ENCODE measurements around the gene GRB7. TPM values are rescaled to one million over a fixed set of nuclear protein-coding genes. Genes with fewer than 3 reads are reported as not detected.
A peak's percentile ranks its signal among the peaks of the same experiment; 100 is the strongest.
"Not testable (repeated sequence)": the region's sequence is repeated elsewhere in the genome, so short reads cannot be mapped to it uniquely, and the experiment has no call there.

GRB7 gene
- total RNA-seq = not detected in 2 replicates
- 0.11 TPM for polyA plus RNA-seq (2012)

- DNase-seq (ENCODE audit: low read depth) = no peak
Observed at GRCh38 chr17:39737760-39738567, at the start of gene GRB7. TSS of gene GRB7 (plus strand) at chr17:39737938. CDS start at chr17:39742302, 4,364 bp downstream.

- DNase-seq (ENCODE audit: low read depth) = no peak
Observed at GRCh38 chr17:39688475-39688835, 49.3 kb upstream of the GRB7 start.

- no peak for DNase-seq (ENCODE audit: low read depth)
Observed at GRCh38 chr17:39688945-39689344, 48.8 kb upstream of the GRB7 start.

GRCh38 chr17:39694593-39694992, 43.1 kb upstream of the GRB7 start:
- no peak for DNase-seq (ENCODE audit: low read depth)

GRCh38 chr17:39695089-39695474, 42.7 kb upstream of the GRB7 start:
- no peak for DNase-seq (ENCODE audit: low read depth)

DNA sequence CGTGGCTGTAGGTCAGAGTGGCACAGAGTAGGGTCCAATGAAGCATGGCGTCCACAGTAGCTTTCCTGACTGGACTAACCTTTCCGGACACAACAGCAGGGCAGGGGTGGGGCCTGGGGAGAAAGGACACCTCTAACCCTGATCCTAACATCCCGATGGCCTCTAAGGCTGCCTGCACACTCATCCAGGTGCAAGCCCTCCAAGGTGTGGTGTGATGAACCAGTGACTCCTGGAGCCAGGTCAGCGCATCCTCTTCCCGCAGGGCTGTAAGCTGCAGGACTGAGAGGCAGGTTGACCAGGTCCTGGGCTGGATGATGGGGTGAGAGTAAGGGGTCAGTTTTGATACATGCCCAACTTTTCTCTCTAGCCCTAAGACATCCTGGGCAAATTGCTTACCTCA, 41.0 kb upstream of the GRB7 start:
- DNase-seq (ENCODE audit: low read depth) = no peak

DNA sequence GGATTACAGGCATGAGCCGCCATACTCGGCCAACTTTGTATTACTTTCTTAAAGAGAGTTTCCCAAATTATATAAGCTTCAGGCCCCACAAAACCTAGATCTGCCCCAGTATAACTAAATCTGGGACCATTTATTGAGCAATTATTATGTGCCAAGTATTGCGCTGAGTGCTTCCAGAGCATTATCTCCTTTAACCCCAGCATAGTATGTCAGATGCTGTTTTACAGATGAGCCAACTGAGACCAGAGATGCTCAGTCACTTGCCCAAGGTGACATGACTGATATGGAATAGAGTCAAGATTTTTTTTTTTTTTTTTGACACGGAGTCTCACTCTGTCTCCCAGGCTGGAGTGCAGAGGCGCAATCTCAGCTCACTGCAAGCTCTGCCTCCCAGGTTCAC, 39.8 kb upstream of the GRB7 start:
- no peak for DNase-seq (ENCODE audit: low read depth)

- not testable (repeated sequence) for DNase-seq (ENCODE audit: low read depth)
Observed at GRCh38 chr17:39699157-39699817, 38.5 kb upstream of the GRB7 start.

- peak; percentile 85 for DNase-seq (ENCODE audit: low read depth)
Observed at GRCh38 chr17:39699818-39700147, 38.0 kb upstream of the GRB7 start, which contains the start of gene ERBB2. TSS of gene ERBB2 (plus strand) at chr17:39700064. CDS start at chr17:39700239, 175 bp downstream.

DNA sequence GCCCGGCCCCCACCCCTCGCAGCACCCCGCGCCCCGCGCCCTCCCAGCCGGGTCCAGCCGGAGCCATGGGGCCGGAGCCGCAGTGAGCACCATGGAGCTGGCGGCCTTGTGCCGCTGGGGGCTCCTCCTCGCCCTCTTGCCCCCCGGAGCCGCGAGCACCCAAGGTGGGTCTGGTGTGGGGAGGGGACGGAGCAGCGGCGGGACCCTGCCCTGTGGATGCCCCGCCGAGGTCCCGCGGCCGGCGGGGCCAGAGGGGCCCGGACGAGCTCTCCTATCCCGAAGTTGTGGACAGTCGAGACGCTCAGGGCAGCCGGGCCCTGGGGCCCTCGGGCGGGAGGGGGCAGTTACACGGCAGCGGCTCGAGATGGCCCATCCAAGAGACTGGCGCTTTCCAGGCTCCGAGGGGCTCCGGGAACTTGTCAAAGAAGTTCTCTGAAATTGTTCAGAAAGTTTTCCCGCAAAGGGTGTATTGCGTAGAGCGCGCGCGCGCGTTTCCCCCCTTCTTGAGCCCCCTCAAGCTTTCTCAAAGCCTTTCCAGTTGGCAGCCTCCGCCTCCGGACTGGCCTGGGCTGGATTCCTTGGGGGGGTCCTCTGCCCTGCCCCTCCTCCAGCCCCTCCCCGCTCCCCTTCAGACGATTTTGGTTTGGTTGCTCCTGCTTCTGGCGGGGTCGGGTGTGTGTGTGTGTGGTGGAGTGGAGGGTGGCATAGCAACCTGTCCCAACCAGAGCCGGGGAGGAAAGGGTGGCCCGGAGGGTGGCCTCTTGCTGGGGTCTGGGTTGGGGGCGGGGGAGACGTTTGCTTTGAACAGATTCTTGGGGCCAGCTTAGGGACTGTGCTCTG, 37.4 kb upstream of the GRB7 start:
- DNase-seq (ENCODE audit: low read depth) = peak; percentile 43

GRCh38 chr17:39701012-39701783, 36.5 kb upstream of the GRB7 start:
- no peak for DNase-seq (ENCODE audit: low read depth)

DNA sequence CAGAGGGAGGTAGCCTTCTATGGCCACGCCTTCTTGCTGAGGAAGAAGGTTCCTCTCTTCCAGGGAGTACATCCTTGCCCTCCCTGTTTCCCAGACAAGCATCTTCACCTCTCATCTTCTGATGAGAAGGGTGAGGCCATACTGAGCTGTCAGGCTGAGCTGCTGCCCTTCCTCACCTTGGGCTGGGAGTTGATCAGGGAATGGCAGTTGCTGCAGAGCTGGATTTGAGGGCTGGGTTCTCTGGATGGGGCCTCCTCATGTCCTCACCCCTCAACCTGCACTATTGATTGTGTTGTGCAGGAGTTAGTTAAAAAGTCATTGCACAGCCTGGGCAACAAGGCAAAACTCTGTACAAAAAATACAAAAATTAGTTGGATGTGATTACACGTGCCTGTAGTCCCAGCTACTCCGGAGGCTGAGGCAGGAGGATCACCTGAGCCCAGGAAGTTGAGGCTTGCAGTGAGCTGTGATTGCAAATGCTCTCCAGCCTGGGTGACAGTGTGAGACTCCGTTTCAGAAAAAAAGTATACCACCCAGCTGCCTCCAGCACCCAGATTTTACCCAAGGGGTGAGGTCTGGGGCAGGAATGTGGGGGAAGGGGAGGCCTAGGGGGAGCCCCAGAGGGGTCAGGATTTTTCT, 35.8 kb upstream of the GRB7 start:
- DNase-seq (ENCODE audit: low read depth) = no peak

- peak; percentile 91 for DNase-seq (ENCODE audit: low read depth)
Observed at GRCh38 chr17:39702901-39703893, 34.5 kb upstream of the GRB7 start.

GRCh38 chr17:39703913-39704312, 33.8 kb upstream of the GRB7 start:
- no peak for DNase-seq (ENCODE audit: low read depth)

- peak; percentile 81 for DNase-seq (ENCODE audit: low read depth)
Observed at GRCh38 chr17:39704821-39705551, 32.8 kb upstream of the GRB7 start.

DNA sequence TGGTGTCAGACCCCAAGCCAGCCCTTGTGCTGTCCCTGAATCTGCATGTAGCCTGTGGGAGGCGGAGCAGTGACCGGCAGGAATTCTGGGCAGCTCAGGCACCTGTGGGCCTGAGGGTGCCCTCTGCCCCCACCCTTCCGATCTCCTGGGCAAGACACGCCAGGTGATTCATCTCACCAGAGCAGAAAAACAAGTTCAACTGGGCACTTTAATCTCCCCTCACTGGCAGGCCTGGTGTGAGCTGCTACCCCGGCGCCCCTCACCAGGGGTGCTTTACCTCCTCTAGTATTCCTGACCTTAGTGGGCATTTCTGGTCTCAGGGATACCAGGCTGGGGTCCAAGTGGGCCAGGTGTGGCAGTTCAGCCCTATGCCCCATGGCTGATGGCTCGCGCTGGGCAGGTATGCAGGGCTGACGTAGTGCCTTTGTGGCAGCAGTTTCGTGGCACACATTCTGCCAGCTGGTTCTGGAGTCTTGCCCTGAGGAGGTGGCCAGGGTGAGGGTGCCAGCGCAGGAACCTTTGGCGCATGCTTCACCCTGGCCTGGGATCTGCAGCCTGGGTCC, 31.9 kb upstream of the GRB7 start:
- DNase-seq (ENCODE audit: low read depth) = peak; percentile 54

DNA sequence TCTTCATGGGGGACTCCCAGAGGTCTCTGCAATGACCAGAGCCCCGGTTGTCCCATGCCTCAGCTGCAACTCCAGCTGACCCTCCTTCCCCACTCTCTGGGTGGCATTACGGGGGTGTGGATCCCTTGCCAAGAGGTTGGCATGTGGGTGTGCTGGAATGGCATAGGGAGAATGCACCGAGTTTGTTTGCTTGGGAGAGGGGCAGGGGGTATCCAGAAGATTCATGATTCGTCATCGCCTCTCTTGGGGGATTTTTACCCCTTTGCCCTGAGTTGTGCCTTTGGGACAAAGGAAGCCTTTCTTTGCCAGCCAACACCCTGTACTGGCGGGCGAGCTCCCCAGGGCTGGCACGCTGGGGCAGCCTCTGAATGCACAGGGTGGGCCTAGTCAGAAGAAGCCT, 31.4 kb upstream of the GRB7 start:
- DNase-seq (ENCODE audit: low read depth) = no peak

- DNase-seq (ENCODE audit: low read depth) = no peak
Observed at GRCh38 chr17:39706921-39707337, 30.8 kb upstream of the GRB7 start.
